ENCODE data around the gene POLK.

- TF ChIP-seq CTCF (IDR thresholded peaks at IDR 0.05; ENCODE audit: low read depth, low read length, missing input control): no peak
- TF ChIP-seq TAF1 (conservative IDR thresholded peaks at IDR 0.05): no peak
- no peak for TF ChIP-seq MAX (IDR thresholded peaks at IDR 0.05)
- no peak for TF ChIP-seq FOXA1 (IDR thresholded peaks at IDR 0.05)
- no peak for TF ChIP-seq YY1 (IDR thresholded peaks at IDR 0.05)
- TF ChIP-seq SP1 (IDR thresholded peaks at IDR 0.05): no peak
- no peak for TF ChIP-seq HNF4A (conservative IDR thresholded peaks at IDR 0.05)
- no peak for TF ChIP-seq RXRA (IDR thresholded peaks at IDR 0.05)
- TF ChIP-seq ATF3 (IDR thresholded peaks at IDR 0.05): no peak
- no peak for TF ChIP-seq RAD21 (IDR thresholded peaks at IDR 0.05)
- no peak for TF ChIP-seq REST (IDR thresholded peaks at IDR 0.05)
- no peak for TF ChIP-seq EGR1 (IDR thresholded peaks at IDR 0.05; ENCODE audit: low read depth in 2 of 2)
- TF ChIP-seq JUND (IDR thresholded peaks at IDR 0.05): no peak
- no peak for TF ChIP-seq ZBTB33 (IDR thresholded peaks at IDR 0.05)
These were observed 25.1 kb downstream of the POLK start for GRCh38 chr5:75536694-75537360.
